H1 (cell line): ENCODE results near the gene YIF1A. TPM values are rescaled to one million over a fixed set of nuclear protein-coding genes. Genes with fewer than 3 reads are reported as not detected.

Experiments
- SAP30 ChIP-seq: fragments of 300-600 bp; sonication (generic); IDR thresholded peaks from 2 replicates; pipeline ENCODE4 v1.7.1; 2012; ENCODE audit warnings: low read length, moderate library complexity, mild to moderate bottlenecking, inconsistent platforms; ENCODE audit not compliant: insufficient read depth, insufficient replicate concordance
- TBP ChIP-seq: IDR thresholded peaks from 2 replicates; pipeline ENCODE4 v1.6.1; 2011; ENCODE audit warnings: low read depth, low read length, improper control_type of control experiment
- polyA plus RNA-seq, 7 experiments: library from polyadenylated mRNA; depleted of rRNA in 3 of 7; stranded (reverse) in 5 of 7; unstranded in 2 of 7; fragments of >200 nt in 5 of 7; fragments of 200-250 nt in 2 of 7; gene quantifications; 1 replicate in 5 of 7; 2 replicates in 1 of 7; 4 replicates in 1 of 7; pipeline versions ENCODE4 v1.2.1 to v1.2.3, GENCODE V29; 2011 to 2013; ENCODE audit warnings: missing spikeins in 2 of 7, mixed read lengths in 2 of 7
- total RNA-seq: library from RNA; stranded (reverse); fragmentation: NEBNext Ultra II Directional; extraction: Animal tissue kit (Norgen Biotek cat#: 25700); gene quantifications from 2 replicates; pipeline ENCODE4 v1.2.1, GENCODE V29; 2021

YIF1A gene
- total and polyA plus RNA-seq, 2 of the 8 experiments (the other 6 are each of a cell fraction or from before 2014, with no cell fraction given), result 70.1 to 178 TPM

GRCh38 chr11:66248903-66249302 lies 40.0 kb downstream of the YIF1A start (continued):
- TF ChIP-seq SAP30 (no peak), TBP (no peak)
